Myometrial cell (primary cell): Measurements from ENCODE around the gene BLOC1S6. TPM values are rescaled to one million over a fixed set of nuclear protein-coding genes. Genes with fewer than 3 reads are reported as not detected.

Experiments
- total RNA-seq: library from RNA; depleted of rRNA; stranded (reverse); fragments of >200 nt; gene quantifications from 2 replicates; pipeline ENCODE4 v1.2.3, GENCODE V29; 2015

The BLOC1S6 gene, protein sequence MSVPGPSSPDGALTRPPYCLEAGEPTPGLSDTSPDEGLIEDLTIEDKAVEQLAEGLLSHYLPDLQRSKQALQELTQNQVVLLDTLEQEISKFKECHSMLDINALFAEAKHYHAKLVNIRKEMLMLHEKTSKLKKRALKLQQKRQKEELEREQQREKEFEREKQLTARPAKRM
- total RNA-seq = 39.8 and 47.1 TPM in 2 replicates

DNA sequence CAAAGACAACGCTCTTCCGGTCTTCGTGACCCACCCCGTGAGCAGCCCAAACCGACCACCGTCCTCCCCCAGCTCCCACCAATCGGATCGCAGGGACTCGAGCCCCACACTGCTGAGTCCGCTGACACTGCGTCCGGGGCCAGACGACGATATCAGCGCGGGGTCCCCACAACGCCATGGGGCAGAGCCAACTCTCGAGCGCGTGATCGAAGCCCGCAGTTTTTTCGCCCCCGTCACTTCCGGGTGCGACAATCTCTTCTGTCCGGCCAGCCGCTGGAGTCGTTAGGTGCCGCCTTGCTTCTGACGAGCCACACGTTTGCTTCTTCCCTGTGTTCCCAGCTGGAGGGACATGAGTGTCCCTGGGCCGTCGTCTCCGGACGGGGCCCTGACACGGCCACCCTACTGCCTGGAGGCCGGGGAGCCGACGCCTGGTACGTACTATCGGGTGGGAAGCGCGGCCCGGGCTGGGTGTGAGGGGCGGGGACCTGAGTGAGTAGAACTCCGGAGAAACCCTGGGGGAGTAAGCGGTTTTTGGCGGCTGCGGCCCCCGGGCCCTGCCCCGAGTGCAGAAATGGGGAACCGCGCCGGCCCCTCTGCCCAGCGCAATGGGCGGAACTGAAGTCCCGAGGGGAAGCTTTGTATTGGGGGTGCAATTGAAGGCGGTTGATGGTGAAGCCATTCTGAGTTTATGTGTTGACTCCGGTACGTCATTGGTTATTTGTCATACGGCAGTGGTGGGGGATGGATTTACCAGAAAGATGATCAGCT lies at the start of gene BLOC1S6:
BLOC1S6 (plus strand) TSS at position 285 of the 768 bp plus-strand sequence; CDS start at position 350, 65 bp downstream.

DNA sequence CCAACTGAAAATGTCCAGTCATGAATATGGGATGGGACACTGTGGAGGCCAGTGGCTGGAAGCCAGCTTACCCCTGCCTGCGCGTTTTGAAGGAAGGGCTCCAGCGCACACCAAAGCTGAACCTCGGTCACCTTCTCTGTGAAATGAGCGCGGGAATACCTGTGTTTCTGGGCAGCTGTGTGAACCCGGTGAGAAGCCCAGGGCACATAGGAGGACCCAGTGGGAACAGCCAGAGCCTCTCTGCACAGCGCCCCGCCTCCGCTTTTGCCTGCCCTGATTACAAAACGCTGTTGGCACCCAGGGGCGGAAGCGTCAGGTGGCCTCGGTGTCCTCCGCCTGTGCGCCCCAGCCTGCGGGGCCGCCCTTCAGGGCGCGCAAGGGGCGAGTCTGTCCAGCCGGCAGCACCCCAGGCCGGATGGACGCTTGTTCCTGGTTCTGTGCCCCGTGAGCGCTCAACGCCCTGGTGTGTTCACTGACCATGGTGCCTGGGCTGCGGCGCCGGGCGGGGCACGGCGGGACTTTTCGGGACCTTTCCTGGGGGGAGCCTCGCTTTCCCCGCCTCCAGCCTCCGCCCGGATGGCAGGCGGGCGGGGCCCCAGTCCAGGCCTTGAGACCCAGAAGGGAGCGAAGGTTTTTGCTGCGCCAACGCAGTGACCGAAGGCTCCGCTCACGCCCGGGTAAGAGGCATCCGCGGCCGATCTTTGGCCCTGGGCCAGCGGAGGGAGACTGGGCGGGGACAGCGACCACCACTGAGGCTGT lies 47.4 kb downstream of the BLOC1S6 start, which contains the start of gene SQOR:
SQOR (plus strand) TSS at position 598 of the 759 bp plus-strand sequence. CDS start 23,895 bp downstream, outside the sequence.

Other genes with a start within 250 kb of the BLOC1S6 start
- gene GATM, start 208.8 kb upstream of the BLOC1S6 start, total RNA-seq = under 0.01 TPM in 1 of 2 replicates, not detected in the other
- 3.2 and 4.3 TPM in 2 replicates for gene SLC30A4, start 64.6 kb upstream of the BLOC1S6 start, total RNA-seq
- 40.6 and 62.3 TPM in 2 replicates for gene SQOR, start 47.6 kb downstream of the BLOC1S6 start, total RNA-seq